ENCODE results near the gene TMEM236. TPM values are rescaled to one million over a fixed set of nuclear protein-coding genes. Genes with fewer than 3 reads are reported as not detected.

TMEM236 gene
- total RNA-seq, 4 donors from 2014 or later = 0.08 to 0.95 (median 0.55) TPM

- no peak overlapping the region for H3K4me3 ChIP-seq (ENCODE audit: low read depth, poor library complexity, severe bottlenecking)
- TF ChIP-seq CTCF (IDR thresholded peaks at IDR 0.05) (no peak), POLR2A (IDR thresholded peaks at IDR 0.05) (no peak)
Measured at GRCh38 chr10:17744341-17744861, 7.6 kb upstream of the TMEM236 start.

GRCh38 chr10:17747883-17748550, 4.0 kb upstream of the TMEM236 start:
- H3K4me3 ChIP-seq (ENCODE audit: low read depth, poor library complexity, severe bottlenecking) = no peak overlapping the region
- peak in 1 of 2 donors; percentile 3 for DNase-seq (ENCODE audit: low spot score in 2 of 2)
- 79 to 80% methylated on average over 10 of the region's 10 CpGs for WGBS, 2 donors
- intact Hi-C loops (cut with DNase I; ENCODE audit: low total_unique reads) = no loop called here
- TF ChIP-seq POLR2A (IDR thresholded peaks at IDR 0.05) (no peak), CTCF (IDR thresholded peaks at IDR 0.05) (no peak)

More at GRCh38 chr10:17744341-17744861, 7.6 kb upstream of the TMEM236 start:
- WGBS, 2 donors = 64 to 72% methylated on average over 6 of the region's 6 CpGs
- DNase-seq (ENCODE audit: low spot score in 2 of 2) = peak in 1 of 2 donors; percentile 13
- intact Hi-C loops (cut with DNase I; ENCODE audit: low total_unique reads) = no loop called here

- WGBS, 2 donors = 93% methylated on average over 8 of the region's 8 CpGs
- no peak for DNase-seq (ENCODE audit: low spot score in 2 of 2)
- TF ChIP-seq POLR2A (IDR thresholded peaks at IDR 0.05) = no peak
- no peak for TF ChIP-seq CTCF (IDR thresholded peaks at IDR 0.05)
- no peak overlapping the region for H3K4me3 ChIP-seq (ENCODE audit: low read depth, poor library complexity, severe bottlenecking)
- intact Hi-C loops (cut with DNase I; ENCODE audit: low total_unique reads) = no loop called here
Measured at GRCh38 chr10:17749890-17750289, 2.1 kb upstream of the TMEM236 start.

GRCh38 chr10:17756557-17757217, 4.7 kb downstream of the TMEM236 start:
- TF ChIP-seq CTCF (IDR thresholded peaks at IDR 0.05) (no peak), POLR2A (IDR thresholded peaks at IDR 0.05) (no peak)
- DNase-seq (ENCODE audit: low spot score in 2 of 2) = no peak
- 65 to 67% methylated on average over 7 of the region's 7 CpGs for WGBS, 2 donors
- intact Hi-C loops (cut with DNase I; ENCODE audit: low total_unique reads) = no loop called here
- no peak overlapping the region for H3K4me3 ChIP-seq (ENCODE audit: low read depth, poor library complexity, severe bottlenecking)

GRCh38 chr10:17758200-17758599, 6.2 kb downstream of the TMEM236 start:
- no peak for TF ChIP-seq CTCF (IDR thresholded peaks at IDR 0.05)
- no peak for TF ChIP-seq POLR2A (IDR thresholded peaks at IDR 0.05)
- WGBS, 2 donors = 89 to 94% methylated on average over 2 of the region's 2 CpGs
- no peak for DNase-seq (ENCODE audit: low spot score in 2 of 2)
- H3K4me3 ChIP-seq (ENCODE audit: low read depth, poor library complexity, severe bottlenecking) = no peak overlapping the region
- intact Hi-C loops (cut with DNase I; ENCODE audit: low total_unique reads) = no loop called here

Data from lower leg skin (tissue), 4 donors.